H9 (cell line): Measurements from ENCODE around the gene RRP1B. TPM values are rescaled to one million over a fixed set of nuclear protein-coding genes. Genes with fewer than 3 reads are reported as not detected.

Source experiments
- DNase-seq: peaks from one replicate; pipeline ENCODE4 v3.0.0-alpha.2; 2017
- H2AFZ ChIP-seq: one replicate; pipeline ENCODE4 v1.6.1; 2013; ENCODE audit warnings: mild to moderate bottlenecking, low read length, control low read depth, moderate library complexity
- H2AK5ac ChIP-seq: 2 replicates; pipeline ENCODE4 v1.6.1; 2013; ENCODE audit warnings: low read length, control low read depth, mixed read lengths; ENCODE audit not compliant: insufficient read length
- H2BK120ac ChIP-seq: one replicate; pipeline ENCODE4 v1.6.1; 2013; ENCODE audit warnings: low read depth, mild to moderate bottlenecking, low read length, control low read depth, inconsistent platforms; ENCODE audit not compliant: poor library complexity, severe bottlenecking
- H2BK12ac ChIP-seq: 2 replicates; pipeline ENCODE4 v1.6.1; 2013; ENCODE audit warnings: low read length, control low read depth, mixed read lengths, low read depth; ENCODE audit not compliant: insufficient read length
- H2BK15ac ChIP-seq: 2 replicates; pipeline ENCODE4 v1.6.1; 2013; ENCODE audit warnings: low read depth, low read length, control low read depth
- H2BK20ac ChIP-seq: one replicate; pipeline ENCODE4 v1.6.1; 2013; ENCODE audit warnings: low read depth, mild to moderate bottlenecking, low read length, control low read depth, inconsistent platforms; ENCODE audit not compliant: poor library complexity, severe bottlenecking
- H2BK5ac ChIP-seq: 2 replicates; pipeline ENCODE4 v1.6.1; 2013; ENCODE audit warnings: low read length, control low read depth, mixed read lengths; ENCODE audit not compliant: insufficient read length
- H3K14ac ChIP-seq: 2 replicates; pipeline ENCODE4 v1.6.1; 2013; ENCODE audit warnings: low read length, control low read depth; ENCODE audit not compliant: insufficient read depth
- H3K18ac ChIP-seq: 2 replicates; pipeline ENCODE4 v1.6.1; 2013; ENCODE audit warnings: low read depth, mild to moderate bottlenecking, mixed read lengths, low read length, control low read depth; ENCODE audit not compliant: insufficient read length
- H3K23ac ChIP-seq: 2 replicates; pipeline ENCODE4 v1.6.1; 2013; ENCODE audit warnings: low read length, control low read depth, mixed read lengths, low read depth; ENCODE audit not compliant: insufficient read length
- H3K23me2 ChIP-seq: 2 replicates; pipeline ENCODE4 v1.6.1; 2013; ENCODE audit warnings: low read depth, mild to moderate bottlenecking, mixed read lengths, low read length, control low read depth; ENCODE audit not compliant: insufficient read length, poor library complexity, severe bottlenecking
- H3K27ac ChIP-seq: 2 replicates; pipeline ENCODE4 v1.5.1; 2013; ENCODE audit warnings: low read length, control low read depth, mixed read lengths, low read depth; ENCODE audit not compliant: insufficient read length
- H3K27me3 ChIP-seq: 2 replicates; pipeline ENCODE4 v1.6.1; 2013; ENCODE audit warnings: low read length, control low read depth, inconsistent platforms; ENCODE audit not compliant: insufficient read depth
- H3K4ac ChIP-seq: 2 replicates; pipeline ENCODE4 v1.6.1; 2013; ENCODE audit warnings: low read depth, mild to moderate bottlenecking, control low read depth, inconsistent platforms, low read length, moderate library complexity
- H3K4me1 ChIP-seq: 2 replicates; pipeline ENCODE4 v1.6.1; 2013; ENCODE audit warnings: low read length, control low read depth, inconsistent platforms; ENCODE audit not compliant: insufficient read depth
- H3K4me2 ChIP-seq: 2 replicates; pipeline ENCODE4 v1.6.1; 2013; ENCODE audit warnings: low read length, control low read depth, mixed read lengths; ENCODE audit not compliant: insufficient read length, insufficient read depth
- H3K56ac ChIP-seq: 2 replicates; pipeline ENCODE4 v1.6.1; 2013; ENCODE audit warnings: low read depth, mild to moderate bottlenecking, mixed read lengths, low read length, control low read depth; ENCODE audit not compliant: insufficient read length
- H3K79me1 ChIP-seq: 2 replicates; pipeline ENCODE4 v1.6.1; 2013; ENCODE audit warnings: low read depth, mild to moderate bottlenecking, moderate library complexity, low read length, control low read depth, inconsistent platforms; ENCODE audit not compliant: insufficient read depth, poor library complexity, severe bottlenecking
- H3K79me2 ChIP-seq: 2 replicates; pipeline ENCODE4 v1.6.1; 2013; ENCODE audit warnings: low read length, control low read depth, inconsistent platforms; ENCODE audit not compliant: insufficient read depth
- H3K9ac ChIP-seq: 2 replicates; pipeline ENCODE4 v1.6.1; 2013; ENCODE audit warnings: low read length, control low read depth, mixed read lengths; ENCODE audit not compliant: insufficient read length; ENCODE audit errors: extremely low read depth
- H3K9me3 ChIP-seq: one replicate; pipeline ENCODE4 v1.6.1; 2013; ENCODE audit warnings: low read depth, low read length, inconsistent platforms; ENCODE audit not compliant: control insufficient read depth
- H3T11ph ChIP-seq: one replicate; pipeline ENCODE4 v1.6.1; 2013; ENCODE audit warnings: mild to moderate bottlenecking, low read length, control low read depth, inconsistent platforms
- H4K20me1 ChIP-seq: one replicate; pipeline ENCODE4 v1.6.1; 2013; ENCODE audit not compliant: control insufficient read depth, insufficient read length, insufficient read depth
- H4K5ac ChIP-seq: 2 replicates; pipeline ENCODE4 v1.6.1; 2013; ENCODE audit warnings: low read depth, mild to moderate bottlenecking, mixed read lengths, low read length, control low read depth; ENCODE audit not compliant: insufficient read length
- H4K8ac ChIP-seq: replicated peaks from 2 replicates; pipeline ENCODE4 v1.6.1; 2013; ENCODE audit warnings: low read length, control low read depth, mixed read lengths, low read depth; ENCODE audit not compliant: insufficient read length
- H4K91ac ChIP-seq: 2 replicates; pipeline ENCODE4 v1.6.1; 2013; ENCODE audit warnings: low read depth, mild to moderate bottlenecking, moderate library complexity, mixed read lengths, low read length, control low read depth; ENCODE audit not compliant: insufficient read length
- H3K27ac Mint-ChIP-seq, 3 experiments: 2 replicates in 2 of 3; 3 replicates in 1 of 3; pipeline ENCODE4 v1.8.0; 2020 to 2021; ENCODE audit warnings: mixed read lengths in 3 of 3, mild to moderate bottlenecking in 1 of 3, moderate library complexity in 1 of 3
- H3K27me3 Mint-ChIP-seq: 2 replicates; pipeline ENCODE4 v1.8.0; 2021; ENCODE audit warnings: low read depth, mild to moderate bottlenecking, moderate library complexity, mixed read lengths
- H3K36me3 Mint-ChIP-seq, 3 experiments: 2 replicates in 2 of 3; 3 replicates in 1 of 3; pipeline ENCODE4 v1.8.0; 2020 to 2021; ENCODE audit warnings: low read depth in 3 of 3, mixed read lengths in 3 of 3; ENCODE audit not compliant: insufficient read depth in 1 of 3
- H3K4me1 Mint-ChIP-seq, 2 experiments: 2 replicates each; pipeline ENCODE4 v1.8.0; 2020; ENCODE audit warnings: mixed read lengths in 2 of 2
- H3K4me3 Mint-ChIP-seq, 2 experiments: 2 replicates in 1 of 2; 3 replicates in 1 of 2; pipeline ENCODE4 v1.8.0; 2020 to 2021; ENCODE audit warnings: mild to moderate bottlenecking in 2 of 2, mixed read lengths in 2 of 2, moderate library complexity in 1 of 2
- H3K9me3 Mint-ChIP-seq, 2 experiments: 2 replicates in 1 of 2; 3 replicates in 1 of 2; pipeline ENCODE4 v1.8.0; 2020; ENCODE audit warnings: mild to moderate bottlenecking in 2 of 2, mixed read lengths in 2 of 2, moderate library complexity in 1 of 2
- CTCF ChIP-seq: fragments of 200-600 bp; sonication (generic); conservative IDR thresholded peaks from 3 replicates; pipeline ENCODE4 v1.8.0; 2021; ENCODE audit warnings: antibody characterized with exemption, mild to moderate bottlenecking
- WGBS: extraction: QIAGEN DNeasy Blood & Tissue Kit; methylation state at CpG from one replicate; pipeline ENCODE4 v1.1.7; 2013; ENCODE audit warnings: missing lambda C conversion rate, low lambda C conversion rate, mixed read lengths; ENCODE audit not compliant: insufficient read length; ENCODE audit errors: extremely low coverage; 5-methylcytosine and 5-hydroxymethylcytosine counted together
- total RNA-seq: library from RNA; stranded (reverse); gene quantifications from 2 replicates; pipeline ENCODE4 v1.2.1, GENCODE V29; 2021

RRP1B gene
- total RNA-seq, 1 experiment from 2014 or later = 96.6 TPM

GRCh38 chr21:43658088-43658741 lies 1.1 kb upstream of the RRP1B start:
- Histone ChIP-seq H3K9ac (no peak overlapping the region), H3K23ac (no peak overlapping the region), H3K23me2 (peaks cover 6% of the 10 kb centered on the region), H3K18ac (no peak overlapping the region), H3K14ac (no peak overlapping the region; the same call in 1 of the 2 replicates), H3K4ac (no peak overlapping the region), H3K79me2 (peaks cover 24% of the 10 kb centered on the region; the same call in 1 of the 2 replicates), H4K8ac (no peak overlapping the region), H3K27me3 (no peaks in the 10 kb centered on the region), H3K56ac (no peak overlapping the region), H2AK5ac (no peak overlapping the region), H2BK20ac (no peak overlapping the region), H2BK120ac (no peak overlapping the region), H4K5ac (no peak overlapping the region), H4K91ac (no peak overlapping the region), H3K4me1 (no peaks in the 10 kb centered on the region), H3K27ac (no peak overlapping the region), H3K9me3 (no peaks in the 10 kb centered on the region), H2AFZ (no peak overlapping the region), H2BK5ac (no peak overlapping the region), H3K4me2 (no peak overlapping the region), H3T11ph (no peak overlapping the region), H4K20me1 (no peaks in the 10 kb centered on the region), H3K79me1 (no peaks in the 10 kb centered on the region), H2BK12ac (no peak overlapping the region), H2BK15ac (no peak overlapping the region)
- no CpG with 5 or more reads among the region's 48 CpGs for WGBS
- Mint-ChIP-seq H3K27me3 (peaks cover 1% of the 10 kb centered on the region), H3K36me3 (peaks cover 12 to 31% (median 18%) of the 10 kb centered on the region in 3 experiments), H3K4me1 (peaks cover 17 to 20% of the 10 kb centered on the region in 2 experiments), H3K4me3 (peak overlapping the region in 1 of 2 experiments; percentile 19; a peak in 1 of 5 replicates), H3K9me3 (no peaks in the 10 kb centered on the region; a peak in 1 of 5 replicates), H3K27ac (no peak overlapping the region)
- no peak for TF ChIP-seq CTCF
- DNase-seq = no peak
